ENCODE measurements around the gene REV1. TPM values are rescaled to one million over a fixed set of nuclear protein-coding genes. Genes with fewer than 3 reads are reported as not detected.
A peak's percentile ranks its signal among the peaks of the same experiment; 100 is the strongest.

Gene REV1
- total and polyA plus RNA-seq, 12 donors, result 20.9 to 90.8 (median 46.6) TPM

- WGBS, 4 donors, result 45 to 52% (median 48%) methylated on average over 3 of the region's 3 CpGs
- peak overlapping the region in 2 of 5 donors; percentile 15 to 35 for H3K27ac ChIP-seq
- intact Hi-C loops (cut with DNase I), result no loop called here
These were observed 4.4 kb downstream of the REV1 start for GRCh38 chr2:99485411-99485810.

GRCh38 chr2:99484205-99484604, 5.6 kb downstream of the REV1 start:
- H3K27me3 ChIP-seq, result no peaks in the 10 kb centered on the region
- H3K27ac ChIP-seq, result no peak overlapping the region
- peaks cover 18 to 88% of the 10 kb centered on the region in 2 donors for H3K4me1 ChIP-seq (replicated peaks in 1 of 2)
- no peak overlapping the region for H3K4me3 ChIP-seq
- WGBS, 4 donors, result 62 to 72% (median 64%) methylated on average over 2 of the region's 2 CpGs
- TF ChIP-seq POLR2A (IDR thresholded peaks at IDR 0.05) (no peak), CTCF (IDR thresholded peaks at IDR 0.05) (no peak)
- H3K9me3 ChIP-seq (replicated peaks in 1 of 3), result no peaks in the 10 kb centered on the region
- H3K36me3 ChIP-seq (replicated peaks in 1 of 2), result no peaks in the 10 kb centered on the region
- no peak for DNase-seq
- intact Hi-C loops (cut with DNase I), result no loop called here

More at GRCh38 chr2:99485411-99485810, 4.4 kb downstream of the REV1 start:
- Histone ChIP-seq H3K36me3 (replicated peaks in 1 of 2) (no peaks in the 10 kb centered on the region), H3K27me3 (no peaks in the 10 kb centered on the region), H3K4me3 (no peak overlapping the region), H3K4me1 (replicated peaks in 1 of 2) (peaks cover 18 to 75% of the 10 kb centered on the region in 2 donors), H3K9me3 (replicated peaks in 1 of 3) (no peaks in the 10 kb centered on the region)
- no peak for DNase-seq
- TF ChIP-seq CTCF (IDR thresholded peaks at IDR 0.05) (no peak), POLR2A (IDR thresholded peaks at IDR 0.05) (no peak)

GRCh38 chr2:99481941-99482340, 7.9 kb downstream of the REV1 start:
- WGBS, 4 donors, result 17 to 33% (median 27%) methylated on average over 1 of the region's 1 CpG
- H3K4me1 ChIP-seq (replicated peaks in 1 of 2), result peaks cover 27 to 96% of the 10 kb centered on the region in 2 donors
- TF ChIP-seq POLR2A (IDR thresholded peaks at IDR 0.05) (no peak), CTCF (IDR thresholded peaks at IDR 0.05) (no peak)
- no peaks in the 10 kb centered on the region for H3K9me3 ChIP-seq (replicated peaks in 1 of 3)
- peak overlapping the region in 1 of 5 donors; percentile 24 for H3K27ac ChIP-seq
- no peaks in the 10 kb centered on the region for H3K27me3 ChIP-seq
- peak in 5 of 7 donors; percentile 28 to 63 (median 47) for DNase-seq
- H3K36me3 ChIP-seq (replicated peaks in 1 of 2), result no peaks in the 10 kb centered on the region
- no peak overlapping the region for H3K4me3 ChIP-seq
- intact Hi-C loops (cut with DNase I), result no loop called here

- TF ChIP-seq POLR2A (IDR thresholded peaks at IDR 0.05) (no peak), CTCF (IDR thresholded peaks at IDR 0.05) (no peak)
- peak overlapping the region in 1 of 5 donors; percentile 24 for H3K27ac ChIP-seq
- H3K36me3 ChIP-seq (replicated peaks in 1 of 2), result no peaks in the 10 kb centered on the region
- DNase-seq, result no peak
- no peaks in the 10 kb centered on the region for H3K27me3 ChIP-seq
- peaks cover 29 to 96% of the 10 kb centered on the region in 2 donors for H3K4me1 ChIP-seq (replicated peaks in 1 of 2)
- WGBS, 4 donors, result 95 to 98% (median 97%) methylated on average over 2 of the region's 2 CpGs
- no peak overlapping the region for H3K4me3 ChIP-seq
- H3K9me3 ChIP-seq (replicated peaks in 1 of 3), result no peaks in the 10 kb centered on the region
- intact Hi-C loops (cut with DNase I), result no loop called here
These were observed 8.3 kb downstream of the REV1 start for GRCh38 chr2:99481527-99481926.

Measured in adrenal gland (tissue), 12 donors.